GM18870 (cell line): ENCODE results near the gene ENTPD3.

Experiments used
- ATAC-seq: cut with Tn5 transposase; IDR thresholded peaks from one replicate; pipeline ENCODE4 v1.9.1; 2021; ENCODE audit warnings: moderate library complexity; ENCODE audit not compliant: unreplicated experiment

The ENTPD3 gene

DNA sequence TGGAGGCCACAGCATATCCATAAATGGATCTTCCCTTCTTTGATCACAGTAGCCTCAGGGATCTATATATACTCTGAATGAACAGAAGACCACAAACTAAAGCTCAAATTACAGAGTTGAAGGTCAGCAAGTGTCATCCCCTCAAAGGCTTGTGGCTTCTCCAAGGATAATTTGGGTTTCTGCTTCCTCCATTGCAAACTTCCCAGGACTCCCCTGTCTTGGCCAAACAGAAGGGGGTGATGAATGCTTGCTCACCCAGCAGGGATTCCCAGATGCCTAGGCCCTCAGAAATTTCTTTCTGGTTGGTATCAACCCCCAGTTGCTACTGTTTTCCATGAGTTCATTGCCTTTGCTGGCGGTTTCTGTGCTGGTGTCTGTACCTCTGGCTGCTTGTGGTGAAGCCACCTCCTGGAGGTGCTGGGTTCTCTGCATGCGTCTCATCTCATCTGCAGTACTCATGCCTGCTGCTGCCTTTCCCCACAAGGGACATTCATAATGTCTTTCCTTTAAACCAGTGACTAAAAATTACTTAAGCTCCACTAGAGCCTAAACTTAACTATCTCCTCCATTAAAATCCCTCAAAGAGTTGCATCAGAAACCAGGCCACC, 17.7 kb downstream of the ENTPD3 start:
- no peak for ATAC-seq

GRCh38 chr3:40407007-40407406, 20.0 kb downstream of the ENTPD3 start:
- no peak for ATAC-seq

- no peak for ATAC-seq
These were observed 20.6 kb downstream of the ENTPD3 start for GRCh38 chr3:40407611-40408010.

GRCh38 chr3:40414270-40414669, 27.3 kb downstream of the ENTPD3 start:
- no peak for ATAC-seq

DNA sequence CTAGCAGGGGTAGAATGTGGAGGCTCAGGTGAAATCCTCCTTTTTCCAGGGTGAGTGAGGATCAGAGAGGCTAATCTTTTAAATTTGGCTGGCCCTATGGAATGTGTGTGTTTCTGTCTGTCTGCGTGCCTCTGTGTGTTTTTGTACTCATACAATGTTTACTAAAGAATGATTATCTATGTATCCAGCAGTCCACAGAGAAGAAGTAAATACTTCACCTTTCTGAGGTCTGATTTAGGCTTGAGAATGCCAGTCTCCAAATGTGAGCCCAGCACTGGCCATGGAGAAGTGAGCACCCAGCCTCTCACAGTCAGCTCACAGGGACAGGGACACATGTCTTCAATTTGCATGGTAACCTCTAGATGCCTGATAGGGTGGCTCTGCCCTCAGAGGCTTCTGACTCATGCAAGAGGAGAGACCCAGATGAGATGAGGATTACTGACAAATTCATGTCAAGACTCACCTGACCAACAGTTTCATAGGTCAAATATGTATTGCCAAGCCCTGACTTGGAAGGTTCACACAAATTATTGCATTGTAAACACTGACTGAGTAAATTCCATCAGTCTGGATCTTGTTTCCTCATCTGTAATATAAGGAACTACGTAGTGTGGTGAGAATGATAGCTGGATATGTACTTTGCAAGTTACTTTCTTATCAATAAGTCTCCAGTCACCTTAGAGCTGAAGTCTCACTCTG, 31.0 kb downstream of the ENTPD3 start:
- ATAC-seq, result no peak

GRCh38 chr3:40422861-40423260, 35.9 kb downstream of the ENTPD3 start:
- ATAC-seq, result no peak

DNA sequence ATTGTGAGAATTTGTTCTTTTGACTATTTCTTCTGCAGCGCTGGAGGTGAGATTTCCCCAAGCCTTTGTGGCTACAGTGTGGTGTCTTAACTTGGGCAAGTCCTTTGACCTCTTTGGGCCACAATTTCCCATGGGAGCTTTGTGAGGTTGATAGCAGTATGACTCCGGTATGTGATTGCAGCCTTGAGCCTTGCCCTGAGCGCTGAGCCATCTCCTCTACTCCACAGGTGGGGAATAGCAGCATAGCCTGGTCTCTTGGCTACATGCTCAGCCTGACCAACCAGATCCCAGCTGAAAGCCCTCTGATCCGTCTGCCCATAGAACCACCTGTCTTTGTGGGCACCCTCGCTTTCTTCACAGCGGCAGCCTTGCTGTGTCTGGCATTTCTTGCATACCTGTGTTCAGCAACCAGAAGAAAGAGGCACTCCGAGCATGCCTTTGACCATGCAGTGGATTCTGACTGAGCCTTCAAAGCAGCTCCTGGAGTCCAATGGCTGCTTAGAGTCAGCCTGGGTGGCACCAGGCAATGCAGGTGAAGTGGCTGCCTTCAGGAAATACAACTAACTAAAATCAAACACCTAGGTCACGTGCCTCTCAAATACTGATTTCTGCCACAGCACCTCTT, 40.2 kb downstream of the ENTPD3 start:
- no peak for ATAC-seq

DNA sequence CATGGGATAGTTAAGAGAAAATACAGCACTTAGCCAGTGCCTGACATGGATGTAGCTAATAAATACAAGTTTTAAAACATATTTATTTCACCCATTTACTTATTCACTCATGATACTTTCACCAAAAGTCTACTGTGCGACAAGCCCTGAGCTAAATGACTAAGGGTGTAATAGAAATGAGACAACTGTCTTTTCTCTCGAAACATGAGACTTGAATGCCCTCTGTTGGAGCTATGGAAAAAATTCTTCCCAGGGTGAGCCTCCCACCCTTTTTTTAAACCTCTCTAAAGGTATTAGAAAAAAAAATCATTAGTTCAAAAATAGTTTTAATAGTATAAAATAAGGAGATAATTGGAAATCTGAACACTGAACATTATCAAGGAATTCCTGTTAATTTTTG, 45.8 kb downstream of the ENTPD3 start:
- ATAC-seq, result no peak

DNA sequence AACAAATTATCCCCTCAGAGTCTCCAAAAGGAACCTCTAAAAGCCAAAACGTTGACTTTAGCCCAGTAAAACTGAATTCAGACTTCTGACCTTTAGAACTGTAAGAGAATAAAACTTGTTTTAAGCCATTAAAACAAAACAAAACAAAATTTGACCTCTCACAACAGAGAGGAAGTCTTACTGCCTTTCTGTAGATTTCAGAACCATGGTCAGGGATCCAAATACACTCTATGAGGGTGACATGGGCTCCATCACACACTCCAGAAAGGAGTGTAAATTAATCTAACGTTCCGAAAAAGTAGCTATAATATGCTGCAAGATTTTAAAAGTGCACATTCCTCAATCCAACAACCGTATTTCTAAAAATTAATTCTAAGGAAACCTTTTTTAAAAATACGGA, 50.9 kb downstream of the ENTPD3 start:
- no peak for ATAC-seq

DNA sequence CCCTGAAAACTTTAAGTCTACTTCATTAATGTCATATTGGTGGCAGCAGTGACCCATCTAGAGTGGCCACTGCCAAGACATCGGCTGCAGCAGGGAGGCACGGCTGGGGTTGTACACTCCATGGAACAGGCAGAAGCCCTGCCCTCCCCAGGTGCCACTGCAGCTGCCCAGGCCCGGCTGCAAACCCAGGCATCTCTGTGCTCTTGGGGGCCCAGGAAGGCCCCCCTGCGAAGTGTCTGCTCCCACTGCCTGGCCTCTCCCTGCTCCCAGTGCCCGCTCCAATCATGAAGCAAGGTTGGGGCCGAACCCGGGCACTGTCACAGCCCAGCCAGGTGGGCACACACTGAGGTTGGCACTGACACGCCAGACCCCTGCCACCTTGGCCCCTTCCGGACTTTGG, 58.1 kb downstream of the ENTPD3 start:
- no peak for ATAC-seq

DNA sequence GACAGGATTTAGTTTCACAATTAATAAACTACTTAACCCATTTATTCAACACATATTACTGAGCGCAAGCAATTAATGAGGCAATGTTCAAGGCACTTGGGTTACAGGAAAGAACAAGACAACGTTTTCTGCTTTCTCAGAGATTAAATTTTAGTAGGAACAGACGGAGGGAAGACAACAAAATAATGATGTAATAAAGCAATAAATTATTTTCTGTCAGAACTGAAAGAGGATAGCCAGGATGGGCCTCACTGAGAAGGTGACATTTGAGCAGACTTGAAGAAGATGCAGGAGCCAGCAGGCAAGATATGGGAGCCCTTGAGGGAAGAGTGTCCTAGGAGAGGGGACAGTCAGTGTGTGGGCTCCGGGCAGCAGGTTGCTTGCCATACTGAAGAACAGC, 58.9 kb downstream of the ENTPD3 start:
- no peak for ATAC-seq

DNA sequence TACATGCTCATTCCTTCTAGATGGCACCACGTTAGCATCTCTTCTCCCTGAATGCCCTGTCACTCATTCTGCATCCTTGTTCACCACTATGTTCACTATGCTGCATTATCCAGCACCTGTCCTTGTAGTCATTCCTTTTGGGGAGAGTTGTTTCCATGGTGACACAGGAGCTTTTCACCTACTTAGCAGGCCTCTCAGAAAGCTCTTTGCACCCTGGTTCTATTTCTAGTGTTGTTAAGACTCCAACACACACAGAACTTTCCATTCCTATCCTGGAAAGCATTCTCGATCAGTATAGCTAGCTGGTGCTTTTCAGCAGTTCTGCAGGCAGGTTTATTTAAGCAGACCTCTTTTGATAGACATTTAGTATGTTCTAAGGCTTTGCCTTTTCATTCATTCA, 63.5 kb downstream of the ENTPD3 start:
- no peak for ATAC-seq

DNA sequence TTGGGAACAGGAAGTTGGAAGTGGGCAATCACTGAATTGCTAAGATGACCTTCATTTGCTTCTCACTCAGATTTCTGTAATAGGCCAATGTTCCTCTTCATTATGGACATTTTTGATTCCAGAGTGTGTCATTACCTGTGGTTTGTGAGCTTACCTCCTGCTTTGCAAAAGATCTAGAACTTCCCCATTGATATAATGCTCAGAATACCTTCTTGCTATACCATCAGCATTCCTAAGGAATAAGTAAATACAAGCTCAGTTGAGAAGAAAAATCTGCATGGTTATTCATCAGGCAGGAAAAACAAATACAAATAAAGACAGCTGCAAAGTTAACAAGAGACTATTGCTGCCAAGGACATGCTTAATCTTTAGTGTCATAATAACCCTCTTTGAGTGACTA, 64.6 kb downstream of the ENTPD3 start:
- no peak for ATAC-seq

- no peak for ATAC-seq
These were observed 65.1 kb downstream of the ENTPD3 start for GRCh38 chr3:40452057-40452456.

DNA sequence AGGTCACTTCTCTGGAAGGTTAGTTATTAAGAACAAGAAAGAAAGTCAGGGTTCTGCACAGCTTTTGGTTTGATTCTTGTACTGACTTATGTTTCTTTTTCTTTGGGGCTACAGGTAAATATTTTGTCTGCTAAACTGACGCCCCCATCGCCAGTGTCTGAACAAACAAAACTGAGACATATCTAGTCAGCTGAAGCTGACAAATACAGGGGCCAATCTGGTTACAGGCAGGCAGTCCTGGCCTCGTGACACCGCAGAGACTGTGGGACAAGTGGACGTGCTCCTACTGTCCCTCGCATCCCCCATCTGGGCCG, 65.5 kb downstream of the ENTPD3 start:
- no peak for ATAC-seq

GRCh38 chr3:40452876-40453730, 66.1 kb downstream of the ENTPD3 start:
- peak; percentile 96 for ATAC-seq

DNA sequence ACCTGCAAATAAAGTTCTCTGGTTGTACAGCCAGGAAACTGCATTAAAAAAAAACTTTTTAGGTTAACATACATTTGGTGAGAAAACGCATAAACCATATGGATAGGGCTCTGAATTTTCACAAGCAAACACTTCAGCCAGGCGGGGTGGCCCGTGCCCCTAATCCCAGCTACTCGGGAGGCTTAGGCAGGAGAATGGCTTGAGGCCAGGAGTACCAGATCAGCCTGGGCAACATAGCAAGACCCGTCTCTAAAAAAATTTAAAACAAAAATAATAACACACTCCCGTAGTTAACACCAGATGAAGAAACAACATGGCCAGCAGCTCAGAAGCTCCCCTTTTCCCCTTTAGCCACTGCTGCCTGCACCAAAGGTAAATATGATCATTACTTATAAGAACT, 66.9 kb downstream of the ENTPD3 start:
- ATAC-seq, result no peak

GRCh38 chr3:40455328-40455727, 68.3 kb downstream of the ENTPD3 start:
- no peak for ATAC-seq

DNA sequence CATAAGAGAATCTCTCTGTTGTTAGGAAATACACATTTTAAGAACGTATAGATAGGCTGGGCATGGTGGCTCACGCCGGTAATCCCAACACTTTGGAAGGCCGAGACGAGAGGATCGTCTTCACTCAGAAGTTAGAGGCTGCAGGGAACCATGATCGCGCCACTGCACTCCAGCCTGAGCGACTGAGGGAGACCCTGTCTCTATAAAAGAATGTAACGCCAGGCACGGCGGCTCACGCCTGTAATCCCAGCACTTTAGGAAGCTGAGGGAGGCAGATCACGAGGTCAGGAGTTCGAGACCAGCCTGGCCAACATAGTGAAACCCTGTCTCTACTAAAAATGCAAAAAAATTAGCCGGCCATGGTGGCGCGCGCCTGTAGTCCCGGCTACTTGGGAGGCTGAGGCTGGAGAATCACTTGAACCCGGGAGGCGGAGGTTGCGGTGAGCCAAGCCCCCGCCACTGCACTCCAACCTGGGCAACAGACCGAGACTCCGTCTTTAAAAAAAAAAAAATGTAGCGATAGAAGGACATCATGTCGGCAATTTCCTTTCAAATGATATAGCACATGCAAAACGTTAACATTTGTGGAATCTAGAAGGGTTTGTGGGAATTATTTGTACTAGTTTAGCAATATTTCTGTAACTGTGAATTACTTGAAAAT, 69.4 kb downstream of the ENTPD3 start:
- no peak for ATAC-seq

DNA sequence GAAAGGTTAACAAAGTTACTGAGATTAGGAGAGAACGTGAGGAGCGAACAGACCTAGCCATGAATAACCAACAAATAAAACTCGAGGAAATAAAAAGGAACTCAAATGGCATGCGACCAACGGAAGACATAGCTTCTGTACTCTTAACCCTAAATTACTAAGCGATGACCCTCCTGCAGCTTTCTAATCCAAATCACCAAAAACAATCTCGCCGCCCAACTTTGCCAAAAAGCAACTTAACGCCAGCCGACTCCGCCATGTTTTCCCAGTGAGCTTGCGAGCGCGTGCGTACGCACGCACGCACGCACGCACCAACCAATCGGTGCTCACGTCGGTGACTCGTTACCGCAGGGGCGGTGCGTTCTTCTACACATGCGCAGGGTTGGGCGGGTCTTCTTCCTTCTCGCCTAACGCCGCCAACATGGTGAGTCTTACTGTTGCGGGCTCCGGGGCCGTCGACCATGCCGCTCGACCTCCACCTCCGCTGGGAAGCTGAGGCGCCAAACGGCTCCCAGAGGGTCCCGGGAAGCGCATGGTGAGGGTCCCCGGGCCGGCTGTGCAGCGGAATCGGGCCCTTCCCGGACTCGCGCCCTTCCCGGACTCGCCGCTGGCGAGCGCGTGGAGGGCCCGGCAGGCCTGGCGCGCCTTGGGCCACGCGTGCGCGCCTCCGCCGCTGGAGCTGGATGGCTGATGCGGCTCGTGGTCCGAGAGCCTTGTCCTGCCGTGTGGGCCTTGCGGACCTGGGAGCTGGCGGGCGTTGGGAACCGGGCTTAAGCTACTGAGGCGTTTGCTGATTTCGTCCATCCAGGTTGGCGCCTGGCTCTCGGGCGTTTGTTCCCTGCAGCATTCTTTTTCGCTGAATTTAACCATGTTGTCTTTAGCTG, 70.2 kb downstream of the ENTPD3 start, which contains the start of gene RPL14:
TSS of gene RPL14 (plus strand) at position 400 of the 884 bp plus-strand sequence. CDS start at position 533, 133 bp downstream.
- peak; percentile 60 for ATAC-seq
